ENCODE data around the gene PDX1. TPM values are rescaled to one million over a fixed set of nuclear protein-coding genes. Genes with fewer than 3 reads are reported as not detected.

PDX1 gene
- total and polyA plus RNA-seq, 2 of the 13 experiments (the other 11 are each of a cell fraction or from before 2014, with no cell fraction given), result 0.07 TPM; not detected in 1

DNA sequence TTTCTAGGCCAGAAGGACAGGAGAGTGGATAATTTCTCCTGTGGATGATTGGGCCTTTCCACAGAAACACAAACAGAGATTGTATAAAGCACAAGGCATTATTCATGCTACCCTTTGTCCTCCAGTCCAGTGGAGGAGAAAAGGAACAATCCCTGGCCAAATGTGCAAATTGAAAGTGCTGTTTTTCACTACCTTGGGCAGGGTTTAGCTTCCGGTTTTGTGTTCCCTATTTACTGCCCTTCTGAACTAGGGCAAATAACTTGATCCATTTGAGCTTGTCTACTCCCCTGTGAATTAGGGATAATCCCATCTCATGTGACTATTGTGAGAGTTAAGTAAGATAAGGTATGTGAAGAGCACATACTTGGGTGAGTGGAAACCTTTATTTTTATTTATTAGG lies 13.3 kb downstream of the PDX1 start:
- CTCF ChIA-PET (ENCODE audit: low intra/inter-chr PET ratio, low total read pairs), result no interaction called here
- Histone ChIP-seq H3K4me2 (ENCODE audit: low read depth, low read length) (no peak overlapping the region), H3K4me3 (replicated peaks in 1 of 3; ENCODE audit: insufficient read depth in 1 of 3, low read depth in 2 of 3, low read length in 3 of 3) (no peak overlapping the region), H3K9ac (ENCODE audit: insufficient read depth, low read depth, low read length) (no peak overlapping the region), H2AFZ (ENCODE audit: low read length) (no peak overlapping the region), H3K9me3 (ENCODE audit: low read length) (no peaks in the 10 kb centered on the region), H3K79me2 (ENCODE audit: insufficient read depth, low read length) (no peaks in the 10 kb centered on the region), H3K27me3 (ENCODE audit: control insufficient read depth in 1 of 2, insufficient read depth in 2 of 2, low read length in 2 of 2) (no peaks in the 10 kb centered on the region), H3K36me3 (replicated peaks in 1 of 2; ENCODE audit: control insufficient read depth in 1 of 2, insufficient read depth in 2 of 2, low read length in 2 of 2) (no peaks in the 10 kb centered on the region), H4K20me1 (ENCODE audit: insufficient read depth, low read length) (no peaks in the 10 kb centered on the region), H3K4me1 (ENCODE audit: insufficient read depth, low read length) (no peaks in the 10 kb centered on the region), H3K27ac (ENCODE audit: extremely low read length, insufficient read depth, low read length) (no peak overlapping the region)
- FAIRE-seq (no peak), DNase-seq (ENCODE audit: low spot score) (no peak), ATAC-seq (no peak)
- TF ChIP-seq LCORL (IDR thresholded peaks at IDR 0.05) (no peak), LCORL (CRISPR knock-in tag; IDR thresholded peaks at IDR 0.05) (no peak), ZNF331 (CRISPR knock-in tag; IDR thresholded peaks at IDR 0.05) (0 out of 2 replicates have a peak, but pooled peaks have one; percentile 25)
- intact Hi-C loops (cut with micrococcal nuclease; ENCODE audit: unreplicated experiment) (no loop called here), in situ Hi-C loops (cut with HindIII; ENCODE audit: extremely low pct_ligation_motif_present, low pct_unique_long_range_greater_than_20kb) (no loop called here)
- POLR2A ChIA-PET, result no interaction called here
- WGBS (ENCODE audit: low lambda C conversion rate), result 20% methylated on average over 1 of the region's 1 CpG
- BruUV-seq (replicated peaks), result no TSS peak

GRCh38 chr13:27933580-27934328 lies 14.0 kb downstream of the PDX1 start:
- no peaks in the 10 kb centered on the region for H4K20me1 ChIP-seq (ENCODE audit: insufficient read depth, low read length)
- H3K4me3 ChIP-seq (replicated peaks in 1 of 3; ENCODE audit: insufficient read depth in 1 of 3, low read depth in 2 of 3, low read length in 3 of 3), result no peak overlapping the region
- ChIA-PET CTCF (ENCODE audit: low intra/inter-chr PET ratio, low total read pairs) (no interaction called here), POLR2A (no interaction called here)
- no peaks in the 10 kb centered on the region for H3K4me1 ChIP-seq (ENCODE audit: insufficient read depth, low read length)
- no peaks in the 10 kb centered on the region for H3K27me3 ChIP-seq (ENCODE audit: control insufficient read depth in 1 of 2, insufficient read depth in 2 of 2, low read length in 2 of 2)
- peak overlapping the region; percentile 63 for H2AFZ ChIP-seq (ENCODE audit: low read length)
- in situ Hi-C loops (cut with HindIII; ENCODE audit: extremely low pct_ligation_motif_present, low pct_unique_long_range_greater_than_20kb) (no loop called here), intact Hi-C loops (cut with micrococcal nuclease; ENCODE audit: unreplicated experiment) (no loop called here)
- 62% methylated on average over 2 of the region's 2 CpGs for WGBS (ENCODE audit: low lambda C conversion rate)
- TF ChIP-seq HOMEZ (CRISPR knock-in tag; IDR thresholded peaks at IDR 0.05; ENCODE audit: low read depth), result no peak
- TF ChIP-seq ZBTB20 (CRISPR knock-in tag; IDR thresholded peaks at IDR 0.05; ENCODE audit: borderline replicate concordance, low read depth), result no peak
- TF ChIP-seq NAIF1 (CRISPR knock-in tag; IDR thresholded peaks at IDR 0.05; ENCODE audit: borderline replicate concordance), result no peak
- BruUV-seq (replicated peaks), result no TSS peak
- H3K4me2 ChIP-seq (ENCODE audit: low read depth, low read length), result no peak overlapping the region
- H3K9ac ChIP-seq (ENCODE audit: insufficient read depth, low read depth, low read length), result no peak overlapping the region
- DNase-seq (ENCODE audit: low spot score) (no peak), ATAC-seq (no peak), FAIRE-seq (no peak)
- H3K79me2 ChIP-seq (ENCODE audit: insufficient read depth, low read length), result no peaks in the 10 kb centered on the region
- no peak overlapping the region for H3K27ac ChIP-seq (ENCODE audit: extremely low read length, insufficient read depth, low read length)
- H3K9me3 ChIP-seq (ENCODE audit: low read length), result no peaks in the 10 kb centered on the region
- H3K36me3 ChIP-seq (replicated peaks in 1 of 2; ENCODE audit: control insufficient read depth in 1 of 2, insufficient read depth in 2 of 2, low read length in 2 of 2), result no peaks in the 10 kb centered on the region
